AG09319 (cell line): ENCODE measurements around the gene FIGNL2.

Source experiments
- DNase-seq: peaks from one replicate; pipeline ENCODE4 v3.0.0-alpha.2; 2010; ENCODE audit warnings: low read depth; ENCODE audit errors: extremely low read depth
- CTCF ChIP-seq: IDR thresholded peaks from 2 replicates; pipeline ENCODE4 v1.5.1; 2011; ENCODE audit warnings: low read depth, mild to moderate bottlenecking, inconsistent platforms, low read length, moderate library complexity

Gene FIGNL2

GRCh38 chr12:51867796-51868428 is 19.4 kb upstream of the FIGNL2 start:
- TF ChIP-seq CTCF, result no peak
- DNase-seq, result no peak

- no peak for TF ChIP-seq CTCF
- no peak for DNase-seq
Measured at GRCh38 chr12:51867371-51867770, 18.9 kb upstream of the FIGNL2 start.

GRCh38 chr12:51866762-51867161 is 18.2 kb upstream of the FIGNL2 start:
- DNase-seq, result no peak
- TF ChIP-seq CTCF, result no peak

- TF ChIP-seq CTCF, result no peak
- no peak for DNase-seq
Measured at GRCh38 chr12:51866324-51866723, 17.8 kb upstream of the FIGNL2 start.

GRCh38 chr12:51865757-51866270 is 17.3 kb upstream of the FIGNL2 start:
- DNase-seq, result no peak
- no peak for TF ChIP-seq CTCF

GRCh38 chr12:51864833-51865670 is 16.5 kb upstream of the FIGNL2 start:
- DNase-seq, result no peak
- no peak for TF ChIP-seq CTCF
